ENCODE data around the gene CLTCL1. TPM values are rescaled to one million over a fixed set of nuclear protein-coding genes. Genes with fewer than 3 reads are reported as not detected.

CLTCL1 gene
- total and polyA plus RNA-seq, 11 donors: 4.6 to 20.9 (median 10.2) TPM

DNA sequence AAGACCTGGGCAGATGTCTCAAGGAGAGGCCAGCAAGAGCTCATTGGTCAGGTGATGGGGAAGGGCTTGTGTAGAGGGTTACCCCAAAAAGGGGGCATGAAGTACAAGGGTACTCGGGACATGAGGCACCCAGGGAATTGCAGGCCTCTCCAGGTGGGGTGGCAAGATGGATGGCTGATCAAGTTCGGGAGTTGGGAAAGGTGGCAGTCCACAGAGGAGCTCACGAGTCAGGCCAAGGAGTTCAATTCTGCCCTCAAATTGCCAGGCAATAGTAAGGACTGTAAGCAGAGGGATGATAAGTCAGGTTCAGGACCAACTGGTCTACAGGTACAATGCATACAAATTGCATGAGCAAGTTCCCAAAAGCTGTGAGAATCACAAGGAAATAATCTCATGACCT lies 70.7 kb downstream of the CLTCL1 start:
- TF ChIP-seq CTCF (IDR thresholded peaks at IDR 0.05) (no peak), POLR2A (IDR thresholded peaks at IDR 0.05) (no peak)
- 88 to 97% (median 89%) methylated on average over 3 of the region's 3 CpGs for WGBS, 4 donors
- DNase-seq (no peak), ATAC-seq (no peak)
- intact Hi-C loops (cut with DNase I): loop anchor here in 2 of 10 donors (5.0 kb wide), 2 partner anchors 51 to 79 kb away; partner anchors contain the start of gene ESS2 (in 1 of the 2)
- Histone ChIP-seq H3K9me3 (no peaks in the 10 kb centered on the region), H3K4me3 (no peak overlapping the region), H3K4me1 (peaks cover 2 to 24% (median 10%) of the 10 kb centered on the region in 12 donors), H3K27me3 (no peaks in the 10 kb centered on the region), H3K36me3 (peaks cover 0 to 62% (median 38%) of the 10 kb centered on the region in 9 donors), H3K27ac (no peak overlapping the region)

- Histone ChIP-seq H3K27me3 (no peaks in the 10 kb centered on the region), H3K4me3 (no peak overlapping the region), H3K27ac (peak overlapping the region in 11 of 12 donors; percentile 19 to 83 (median 63)), H3K4me1 (peaks cover 2 to 24% (median 10%) of the 10 kb centered on the region in 12 donors), H3K36me3 (peaks cover 0 to 61% (median 39%) of the 10 kb centered on the region in 9 donors), H3K9me3 (no peaks in the 10 kb centered on the region)
- intact Hi-C loops (cut with DNase I): loop anchor here in 4 of 10 donors (2.0 to 5.0 kb wide), 4 partner anchors 39 to 74 kb away; partner anchors contain the start of gene CLTCL1 (in 2 of the 4)
- WGBS, 4 donors: 39 to 52% (median 47%) methylated on average over 5 of the region's 5 CpGs
- ATAC-seq (peak; percentile 66 to 87 (median 84)), DNase-seq (peak in 2 of 5 donors; percentile 20 to 46)
- TF ChIP-seq POLR2A (IDR thresholded peaks at IDR 0.05) (no peak), CTCF (IDR thresholded peaks at IDR 0.05) (no peak)
Observed at GRCh38 chr22:19218541-19219233, 72.8 kb downstream of the CLTCL1 start.

- H3K4me1 ChIP-seq: peaks cover 2 to 24% (median 10%) of the 10 kb centered on the region in 12 donors
- intact Hi-C loops (cut with DNase I): loop anchor here in 3 of 10 donors (5.0 kb wide), 3 partner anchors 41 to 76 kb away; partner anchors contain the start of gene CLTCL1 (in 1 of the 3)
- H3K36me3 ChIP-seq: peaks cover 0 to 41% (median 20%) of the 10 kb centered on the region in 9 donors
- H3K9me3 ChIP-seq: no peaks in the 10 kb centered on the region
- no peak overlapping the region for H3K4me3 ChIP-seq
- H3K27ac ChIP-seq: no peak overlapping the region
- H3K27me3 ChIP-seq: no peaks in the 10 kb centered on the region
- TF ChIP-seq CTCF (IDR thresholded peaks at IDR 0.05): no peak
- TF ChIP-seq POLR2A (IDR thresholded peaks at IDR 0.05): no peak
- no peak for DNase-seq
- 96 to 97% (median 96%) methylated on average over 5 of the region's 5 CpGs for WGBS, 4 donors
- no peak for ATAC-seq
Observed at GRCh38 chr22:19216579-19216978, 74.9 kb downstream of the CLTCL1 start.

GRCh38 chr22:19215360-19215759 lies 76.2 kb downstream of the CLTCL1 start:
- H3K36me3 ChIP-seq: peaks cover 0 to 30% (median 12%) of the 10 kb centered on the region in 9 donors

More at GRCh38 chr22:19215360-19215759, 76.2 kb downstream of the CLTCL1 start:
- Histone ChIP-seq H3K27me3 (no peaks in the 10 kb centered on the region), H3K9me3 (no peaks in the 10 kb centered on the region), H3K4me3 (no peak overlapping the region), H3K4me1 (peaks cover 2 to 23% (median 10%) of the 10 kb centered on the region in 12 donors), H3K27ac (no peak overlapping the region)
- ATAC-seq (no peak), DNase-seq (no peak)
- 97% methylated on average over 14 of the region's 14 CpGs for WGBS, 4 donors
- intact Hi-C loops (cut with DNase I): loop anchor here in 3 of 10 donors (5.0 kb wide), 3 partner anchors 42 to 77 kb away; partner anchors contain the start of gene CLTCL1 (in 1 of the 3)
- no peak for TF ChIP-seq CTCF (IDR thresholded peaks at IDR 0.05)
- no peak for TF ChIP-seq POLR2A (IDR thresholded peaks at IDR 0.05)

Measured in heart left ventricle (tissue), 16 donors.